ENCODE measurements around the gene IMMP2L. TPM values are rescaled to one million over a fixed set of nuclear protein-coding genes. Genes with fewer than 3 reads are reported as not detected.

Gene IMMP2L
- total and polyA plus RNA-seq, 2 of the 13 experiments (the other 11 are each of a cell fraction or from before 2014, with no cell fraction given): 7.8 to 16.9 TPM

GRCh38 chr7:111239437-111239836 lies 322.9 kb downstream of the IMMP2L start (continued):
- TF ChIP-seq ZNF562 (CRISPR knock-in tag; IDR thresholded peaks at IDR 0.05; ENCODE audit: borderline replicate concordance): no peak
- no peak for TF ChIP-seq ZSCAN5A (CRISPR knock-in tag; IDR thresholded peaks at IDR 0.05; ENCODE audit: borderline replicate concordance)
- no peak for TF ChIP-seq FIP1L1 (IDR thresholded peaks at IDR 0.05; ENCODE audit: borderline replicate concordance, insufficient read depth, low read depth, low read length)
- TF ChIP-seq ZNF749 (CRISPR knock-in tag; IDR thresholded peaks at IDR 0.05; ENCODE audit: borderline replicate concordance): no peak
- TF ChIP-seq MYC (CRISPR knock-in tag; IDR thresholded peaks at IDR 0.05; ENCODE audit: borderline replicate concordance): no peak

GRCh38 chr7:111238886-111239285 lies 323.4 kb downstream of the IMMP2L start:
- TF ChIP-seq ZNF577 (CRISPR knock-in tag; IDR thresholded peaks at IDR 0.05; ENCODE audit: borderline replicate concordance, low read depth) (no peak), RARG (CRISPR knock-in tag; IDR thresholded peaks at IDR 0.05; ENCODE audit: low read depth) (no peak), SSRP1 (CRISPR knock-in tag; IDR thresholded peaks at IDR 0.05) (no peak), NBN (conservative IDR thresholded peaks at IDR 0.05) (no peak), SPEN (CRISPR knock-in tag; IDR thresholded peaks at IDR 0.05; ENCODE audit: low read depth) (no peak), KDM5A (IDR thresholded peaks at IDR 0.05; ENCODE audit: borderline replicate concordance, low read length) (no peak), GLMP (CRISPR knock-in tag; IDR thresholded peaks at IDR 0.05; ENCODE audit: borderline replicate concordance) (no peak), ZMYM3 (CRISPR knock-in tag; IDR thresholded peaks at IDR 0.05) (no peak)
- Histone ChIP-seq H3K4me2 (ENCODE audit: low read depth, low read length) (no peak overlapping the region), H3K79me2 (ENCODE audit: insufficient read depth, low read length) (no peaks in the 10 kb centered on the region), H3K36me3 (replicated peaks in 1 of 2; ENCODE audit: control insufficient read depth in 1 of 2, insufficient read depth in 2 of 2, low read length in 2 of 2) (no peaks in the 10 kb centered on the region), H3K9ac (ENCODE audit: insufficient read depth, low read depth, low read length) (no peak overlapping the region), H3K27ac (ENCODE audit: extremely low read length, insufficient read depth, low read length) (no peak overlapping the region), H3K27me3 (ENCODE audit: control insufficient read depth in 1 of 2, insufficient read depth in 2 of 2, low read length in 2 of 2) (no peaks in the 10 kb centered on the region), H3K4me3 (replicated peaks in 1 of 3; ENCODE audit: insufficient read depth in 1 of 3, low read depth in 2 of 3, low read length in 3 of 3) (no peak overlapping the region), H2AFZ (ENCODE audit: low read length) (no peak overlapping the region), H3K9me3 (ENCODE audit: low read length) (no peaks in the 10 kb centered on the region), H4K20me1 (ENCODE audit: insufficient read depth, low read length) (no peaks in the 10 kb centered on the region), H3K4me1 (ENCODE audit: insufficient read depth, low read length) (no peaks in the 10 kb centered on the region)
- intact Hi-C loops (cut with micrococcal nuclease; ENCODE audit: unreplicated experiment): no loop called here
- CTCF ChIA-PET (ENCODE audit: low intra/inter-chr PET ratio, low total read pairs): no interaction called here
- no peak for ATAC-seq
- no peak for FAIRE-seq
- POLR2A ChIA-PET: no interaction called here
- 87% methylated on average over 1 of the region's 1 CpG for WGBS (ENCODE audit: low lambda C conversion rate)
- no peak for DNase-seq (ENCODE audit: low spot score)
- BruUV-seq (replicated peaks): no TSS peak
- in situ Hi-C loops (cut with HindIII; ENCODE audit: extremely low pct_ligation_motif_present, low pct_unique_long_range_greater_than_20kb): no loop called here

Measured in HepG2 (cell line).